Measurements from ENCODE around the gene TCERG1L. TPM values are rescaled to one million over a fixed set of nuclear protein-coding genes. Genes with fewer than 3 reads are reported as not detected.

TCERG1L gene
- polyA plus RNA-seq, 3 donors: not detected

DNA sequence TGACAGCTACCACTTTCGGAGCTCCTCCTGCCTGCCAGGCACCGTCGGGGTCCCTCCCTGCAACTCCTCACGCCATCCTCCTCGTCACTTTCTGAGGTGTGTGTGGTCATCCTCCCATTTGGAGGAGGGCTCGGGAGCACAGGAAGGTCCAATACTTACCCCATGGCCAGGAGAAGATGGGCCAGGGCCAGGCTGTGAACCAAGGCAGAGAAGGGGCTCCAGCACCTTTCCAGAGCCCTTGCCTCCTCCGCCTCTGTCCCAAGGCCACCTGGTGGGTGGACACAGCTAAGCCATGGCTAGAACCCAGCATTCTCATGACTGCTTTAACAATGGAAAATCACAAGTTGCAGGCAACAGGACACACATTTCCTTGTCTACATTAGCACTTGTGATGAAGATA is 215.5 kb downstream of the TCERG1L start:
- no peaks in the 10 kb centered on the region for H3K4me1 ChIP-seq (ENCODE audit: control insufficient read depth in 1 of 2, insufficient read depth in 2 of 2, low read length in 2 of 2)
- TF ChIP-seq, protein P1, sequence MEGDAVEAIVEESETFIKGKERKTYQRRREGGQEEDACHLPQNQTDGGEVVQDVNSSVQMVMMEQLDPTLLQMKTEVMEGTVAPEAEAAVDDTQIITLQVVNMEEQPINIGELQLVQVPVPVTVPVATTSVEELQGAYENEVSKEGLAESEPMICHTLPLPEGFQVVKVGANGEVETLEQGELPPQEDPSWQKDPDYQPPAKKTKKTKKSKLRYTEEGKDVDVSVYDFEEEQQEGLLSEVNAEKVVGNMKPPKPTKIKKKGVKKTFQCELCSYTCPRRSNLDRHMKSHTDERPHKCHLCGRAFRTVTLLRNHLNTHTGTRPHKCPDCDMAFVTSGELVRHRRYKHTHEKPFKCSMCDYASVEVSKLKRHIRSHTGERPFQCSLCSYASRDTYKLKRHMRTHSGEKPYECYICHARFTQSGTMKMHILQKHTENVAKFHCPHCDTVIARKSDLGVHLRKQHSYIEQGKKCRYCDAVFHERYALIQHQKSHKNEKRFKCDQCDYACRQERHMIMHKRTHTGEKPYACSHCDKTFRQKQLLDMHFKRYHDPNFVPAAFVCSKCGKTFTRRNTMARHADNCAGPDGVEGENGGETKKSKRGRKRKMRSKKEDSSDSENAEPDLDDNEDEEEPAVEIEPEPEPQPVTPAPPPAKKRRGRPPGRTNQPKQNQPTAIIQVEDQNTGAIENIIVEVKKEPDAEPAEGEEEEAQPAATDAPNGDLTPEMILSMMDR (IDR thresholded peaks at IDR 0.05): no peak
- Mint-ChIP-seq H3K9me3 (peaks cover 0 to 6% (median 0%) of the 10 kb centered on the region in 7 donors), H3K36me3 (no peaks in the 10 kb centered on the region), H3K4me3 (no peak overlapping the region), H3K27me3 (ENCODE audit: low read depth in 3 of 3) (peaks cover 0 to 9% (median 0%) of the 10 kb centered on the region in 3 donors), H3K27ac (no peak overlapping the region), H3K4me1 (no peaks in the 10 kb centered on the region)
- no peak overlapping the region for H3K27ac ChIP-seq (ENCODE audit: low read depth in 1 of 2, low read length in 2 of 2)
- no peak overlapping the region for H2AFZ ChIP-seq (ENCODE audit: insufficient read depth, low read depth, low read length, poor library complexity, severe bottlenecking)
- no peaks in the 10 kb centered on the region for H3K9me3 ChIP-seq (replicated peaks in 1 of 2; ENCODE audit: control insufficient read depth in 1 of 2, insufficient read depth in 1 of 2, low read length in 2 of 2)
- intact Hi-C loops (cut with micrococcal nuclease): no loop called here
- H3K9ac ChIP-seq (ENCODE audit: insufficient read depth, low read length, poor library complexity, severe bottlenecking): no peak overlapping the region
- H3K36me3 ChIP-seq (replicated peaks in 1 of 2; ENCODE audit: control insufficient read depth in 1 of 2, insufficient read depth in 2 of 2, low read length in 2 of 2): no peaks in the 10 kb centered on the region
- H3K79me2 ChIP-seq (ENCODE audit: insufficient read depth, low read length): no peaks in the 10 kb centered on the region
- WGBS (ENCODE audit: insufficient coverage): 92% methylated on average over 3 of the region's 7 CpGs
- H3K4me2 ChIP-seq (replicated peaks; ENCODE audit: extremely low read depth, low read length, poor library complexity, severe bottlenecking): no peak overlapping the region
- no peak overlapping the region for H3K4me3 ChIP-seq (replicated peaks in 1 of 3; ENCODE audit: low read depth in 2 of 3, low read length in 3 of 3)
- no peaks in the 10 kb centered on the region for H4K20me1 ChIP-seq (ENCODE audit: insufficient read depth, low read length)
- DNase-seq: no peak
- no peaks in the 10 kb centered on the region for H3K27me3 ChIP-seq (ENCODE audit: control insufficient read depth in 2 of 2, insufficient read depth in 2 of 2, low read length in 2 of 2)

DNA sequence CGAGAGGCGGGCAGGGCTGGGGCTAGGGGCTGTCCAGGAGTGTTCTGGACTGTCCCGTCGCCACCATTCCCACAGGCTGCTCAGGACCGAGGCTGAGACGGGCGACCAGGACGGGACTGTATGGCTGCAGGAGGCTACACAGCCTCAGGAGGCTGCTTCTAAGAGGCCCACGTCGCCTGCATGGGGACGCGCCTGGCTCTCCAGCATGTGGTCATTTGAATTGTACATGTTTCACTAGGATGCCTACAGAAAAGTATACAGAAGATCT is 216.3 kb downstream of the TCERG1L start:
- Mint-ChIP-seq H3K4me1 (no peaks in the 10 kb centered on the region), H3K4me3 (no peak overlapping the region), H3K36me3 (no peaks in the 10 kb centered on the region), H3K9me3 (peaks cover 0 to 6% (median 0%) of the 10 kb centered on the region in 7 donors), H3K27me3 (ENCODE audit: low read depth in 3 of 3) (peaks cover 0 to 9% (median 0%) of the 10 kb centered on the region in 3 donors), H3K27ac (no peak overlapping the region)
- Histone ChIP-seq H3K4me2 (replicated peaks; ENCODE audit: extremely low read depth, low read length, poor library complexity, severe bottlenecking) (no peak overlapping the region), H3K4me3 (replicated peaks in 1 of 3; ENCODE audit: low read depth in 2 of 3, low read length in 3 of 3) (no peak overlapping the region), H3K4me1 (ENCODE audit: control insufficient read depth in 1 of 2, insufficient read depth in 2 of 2, low read length in 2 of 2) (no peaks in the 10 kb centered on the region), H3K36me3 (replicated peaks in 1 of 2; ENCODE audit: control insufficient read depth in 1 of 2, insufficient read depth in 2 of 2, low read length in 2 of 2) (no peaks in the 10 kb centered on the region), H4K20me1 (ENCODE audit: insufficient read depth, low read length) (no peaks in the 10 kb centered on the region), H3K9me3 (replicated peaks in 1 of 2; ENCODE audit: control insufficient read depth in 1 of 2, insufficient read depth in 1 of 2, low read length in 2 of 2) (no peaks in the 10 kb centered on the region), H3K79me2 (ENCODE audit: insufficient read depth, low read length) (no peaks in the 10 kb centered on the region), H3K27me3 (ENCODE audit: control insufficient read depth in 2 of 2, insufficient read depth in 2 of 2, low read length in 2 of 2) (no peaks in the 10 kb centered on the region), H3K27ac (ENCODE audit: low read depth in 1 of 2, low read length in 2 of 2) (no peak overlapping the region), H2AFZ (ENCODE audit: insufficient read depth, low read depth, low read length, poor library complexity, severe bottlenecking) (no peak overlapping the region), H3K9ac (ENCODE audit: insufficient read depth, low read length, poor library complexity, severe bottlenecking) (no peak overlapping the region)
- no peak for DNase-seq
- intact Hi-C loops (cut with micrococcal nuclease): no loop called here
- TF ChIP-seq, protein P1 (IDR thresholded peaks at IDR 0.05): no peak
- 96% methylated on average over 10 of the region's 12 CpGs for WGBS (ENCODE audit: insufficient coverage)
